ENCODE data around the gene PHACTR1.

Gene PHACTR1

GRCh38 chr6:12931639-12932038 is 215.1 kb downstream of the PHACTR1 start:
- TF ChIP-seq, protein P1, sequence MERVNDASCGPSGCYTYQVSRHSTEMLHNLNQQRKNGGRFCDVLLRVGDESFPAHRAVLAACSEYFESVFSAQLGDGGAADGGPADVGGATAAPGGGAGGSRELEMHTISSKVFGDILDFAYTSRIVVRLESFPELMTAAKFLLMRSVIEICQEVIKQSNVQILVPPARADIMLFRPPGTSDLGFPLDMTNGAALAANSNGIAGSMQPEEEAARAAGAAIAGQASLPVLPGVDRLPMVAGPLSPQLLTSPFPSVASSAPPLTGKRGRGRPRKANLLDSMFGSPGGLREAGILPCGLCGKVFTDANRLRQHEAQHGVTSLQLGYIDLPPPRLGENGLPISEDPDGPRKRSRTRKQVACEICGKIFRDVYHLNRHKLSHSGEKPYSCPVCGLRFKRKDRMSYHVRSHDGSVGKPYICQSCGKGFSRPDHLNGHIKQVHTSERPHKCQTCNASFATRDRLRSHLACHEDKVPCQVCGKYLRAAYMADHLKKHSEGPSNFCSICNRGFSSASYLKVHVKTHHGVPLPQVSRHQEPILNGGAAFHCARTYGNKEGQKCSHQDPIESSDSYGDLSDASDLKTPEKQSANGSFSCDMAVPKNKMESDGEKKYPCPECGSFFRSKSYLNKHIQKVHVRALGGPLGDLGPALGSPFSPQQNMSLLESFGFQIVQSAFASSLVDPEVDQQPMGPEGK (CRISPR knock-in tag; IDR thresholded peaks at IDR 0.05; ENCODE audit: borderline replicate concordance): no peak
- TF ChIP-seq ZC3H10 (CRISPR knock-in tag; IDR thresholded peaks at IDR 0.05) (no peak), ZFP30 (CRISPR knock-in tag; IDR thresholded peaks at IDR 0.05) (no peak), ARNTL (CRISPR knock-in tag; IDR thresholded peaks at IDR 0.05; ENCODE audit: borderline replicate concordance, low read depth) (no peak), ZFP3 (CRISPR knock-in tag; IDR thresholded peaks at IDR 0.05) (no peak), TOX (CRISPR knock-in tag; IDR thresholded peaks at IDR 0.05; ENCODE audit: borderline replicate concordance) (no peak), ESRRG (CRISPR knock-in tag; IDR thresholded peaks at IDR 0.05) (no peak), GLIS3 (CRISPR knock-in tag; IDR thresholded peaks at IDR 0.05) (no peak), BACH2 (CRISPR knock-in tag; IDR thresholded peaks at IDR 0.05; ENCODE audit: borderline replicate concordance) (no peak), ZNF8 (CRISPR knock-in tag; IDR thresholded peaks at IDR 0.05) (no peak), ZNF70 (CRISPR knock-in tag; IDR thresholded peaks at IDR 0.05) (no peak), ZNF565 (CRISPR knock-in tag; conservative IDR thresholded peaks at IDR 0.05; ENCODE audit: low read depth) (no peak), TSHZ2 (CRISPR knock-in tag; IDR thresholded peaks at IDR 0.05) (no peak), CSDC2 (CRISPR knock-in tag; IDR thresholded peaks at IDR 0.05) (no peak)
- TF ChIP-seq, protein P2, sequence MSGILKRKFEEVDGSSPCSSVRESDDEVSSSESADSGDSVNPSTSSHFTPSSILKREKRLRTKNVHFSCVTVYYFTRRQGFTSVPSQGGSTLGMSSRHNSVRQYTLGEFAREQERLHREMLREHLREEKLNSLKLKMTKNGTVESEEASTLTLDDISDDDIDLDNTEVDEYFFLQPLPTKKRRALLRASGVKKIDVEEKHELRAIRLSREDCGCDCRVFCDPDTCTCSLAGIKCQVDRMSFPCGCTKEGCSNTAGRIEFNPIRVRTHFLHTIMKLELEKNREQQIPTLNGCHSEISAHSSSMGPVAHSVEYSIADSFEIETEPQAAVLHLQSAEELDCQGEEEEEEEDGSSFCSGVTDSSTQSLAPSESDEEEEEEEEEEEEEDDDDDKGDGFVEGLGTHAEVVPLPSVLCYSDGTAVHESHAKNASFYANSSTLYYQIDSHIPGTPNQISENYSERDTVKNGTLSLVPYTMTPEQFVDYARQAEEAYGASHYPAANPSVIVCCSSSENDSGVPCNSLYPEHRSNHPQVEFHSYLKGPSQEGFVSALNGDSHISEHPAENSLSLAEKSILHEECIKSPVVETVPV (CRISPR knock-in tag; IDR thresholded peaks at IDR 0.05): no peak
- TF ChIP-seq, protein P3, sequence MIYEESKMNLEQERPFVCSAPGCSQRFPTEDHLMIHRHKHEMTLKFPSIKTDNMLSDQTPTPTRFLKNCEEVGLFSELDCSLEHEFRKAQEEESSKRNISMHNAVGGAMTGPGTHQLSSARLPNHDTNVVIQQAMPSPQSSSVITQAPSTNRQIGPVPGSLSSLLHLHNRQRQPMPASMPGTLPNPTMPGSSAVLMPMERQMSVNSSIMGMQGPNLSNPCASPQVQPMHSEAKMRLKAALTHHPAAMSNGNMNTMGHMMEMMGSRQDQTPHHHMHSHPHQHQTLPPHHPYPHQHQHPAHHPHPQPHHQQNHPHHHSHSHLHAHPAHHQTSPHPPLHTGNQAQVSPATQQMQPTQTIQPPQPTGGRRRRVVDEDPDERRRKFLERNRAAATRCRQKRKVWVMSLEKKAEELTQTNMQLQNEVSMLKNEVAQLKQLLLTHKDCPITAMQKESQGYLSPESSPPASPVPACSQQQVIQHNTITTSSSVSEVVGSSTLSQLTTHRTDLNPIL (CRISPR knock-in tag; IDR thresholded peaks at IDR 0.05; ENCODE audit: low read depth): no peak
- TF ChIP-seq, protein P4, sequence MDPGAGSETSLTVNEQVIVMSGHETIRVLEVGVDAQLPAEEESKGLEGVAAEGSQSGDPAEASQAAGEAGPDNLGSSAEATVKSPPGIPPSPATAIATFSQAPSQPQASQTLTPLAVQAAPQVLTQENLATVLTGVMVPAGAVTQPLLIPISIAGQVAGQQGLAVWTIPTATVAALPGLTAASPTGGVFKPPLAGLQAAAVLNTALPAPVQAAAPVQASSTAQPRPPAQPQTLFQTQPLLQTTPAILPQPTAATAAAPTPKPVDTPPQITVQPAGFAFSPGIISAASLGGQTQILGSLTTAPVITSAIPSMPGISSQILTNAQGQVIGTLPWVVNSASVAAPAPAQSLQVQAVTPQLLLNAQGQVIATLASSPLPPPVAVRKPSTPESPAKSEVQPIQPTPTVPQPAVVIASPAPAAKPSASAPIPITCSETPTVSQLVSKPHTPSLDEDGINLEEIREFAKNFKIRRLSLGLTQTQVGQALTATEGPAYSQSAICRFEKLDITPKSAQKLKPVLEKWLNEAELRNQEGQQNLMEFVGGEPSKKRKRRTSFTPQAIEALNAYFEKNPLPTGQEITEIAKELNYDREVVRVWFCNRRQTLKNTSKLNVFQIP (CRISPR knock-in tag; IDR thresholded peaks at IDR 0.05; ENCODE audit: borderline replicate concordance, low read depth): no peak
- ATAC-seq: no peak

DNA sequence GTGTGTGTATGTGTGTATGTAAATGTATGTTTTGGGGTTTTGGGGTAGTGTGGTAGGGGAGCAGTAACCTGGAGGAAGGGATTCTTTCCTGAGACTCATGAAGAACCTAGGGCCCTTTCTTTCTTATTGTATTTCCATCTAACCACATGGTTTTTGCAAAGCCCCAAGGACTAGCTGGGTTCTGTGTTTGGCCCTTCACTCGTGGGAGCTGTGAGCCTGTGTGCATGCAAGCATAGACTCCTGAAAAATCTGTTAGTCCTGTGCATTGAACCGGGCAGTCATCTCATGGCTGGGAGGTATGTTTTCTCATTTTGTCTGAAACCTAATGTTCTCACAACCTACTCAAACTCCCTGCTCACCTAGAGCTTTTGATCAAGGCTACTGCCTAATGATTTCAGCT is 219.1 kb downstream of the PHACTR1 start:
- TF ChIP-seq TSHZ2 (CRISPR knock-in tag; IDR thresholded peaks at IDR 0.05): no peak
- TF ChIP-seq OSR1 (CRISPR knock-in tag; IDR thresholded peaks at IDR 0.05): no peak
- no peak for TF ChIP-seq BACH2 (CRISPR knock-in tag; IDR thresholded peaks at IDR 0.05; ENCODE audit: borderline replicate concordance)
- no peak for ATAC-seq

DNA sequence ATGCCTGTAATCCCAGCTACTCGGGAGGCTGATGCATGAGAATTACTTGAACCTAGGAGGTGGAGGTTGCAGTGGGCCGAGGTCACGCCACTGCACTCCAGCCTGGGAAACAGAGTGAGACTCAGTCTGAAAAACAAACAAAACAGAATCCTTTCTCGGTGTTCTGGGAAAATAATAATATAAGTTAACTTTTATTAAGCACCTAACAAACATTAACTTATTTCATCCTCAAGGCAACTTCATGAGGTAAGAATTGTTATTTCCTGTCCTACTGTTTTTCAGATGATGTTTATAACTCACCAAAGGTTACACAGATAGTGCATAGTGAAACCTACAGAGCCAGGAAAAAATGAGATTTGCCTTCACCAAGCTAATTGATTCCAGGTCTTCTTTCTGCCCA is 221.4 kb downstream of the PHACTR1 start:
- no peak for ATAC-seq
- no peak for TF ChIP-seq TSHZ2 (CRISPR knock-in tag; IDR thresholded peaks at IDR 0.05)
- TF ChIP-seq ARNTL (CRISPR knock-in tag; IDR thresholded peaks at IDR 0.05; ENCODE audit: borderline replicate concordance, low read depth): no peak
- TF ChIP-seq CSDC2 (CRISPR knock-in tag; IDR thresholded peaks at IDR 0.05): no peak
- TF ChIP-seq, protein P4 (CRISPR knock-in tag; IDR thresholded peaks at IDR 0.05; ENCODE audit: borderline replicate concordance, low read depth): no peak
- TF ChIP-seq ISL1 (CRISPR knock-in tag; IDR thresholded peaks at IDR 0.05): no peak
- TF ChIP-seq GLIS3 (CRISPR knock-in tag; IDR thresholded peaks at IDR 0.05): no peak
- TF ChIP-seq OSR1 (CRISPR knock-in tag; IDR thresholded peaks at IDR 0.05): no peak
- TF ChIP-seq ZNF565 (CRISPR knock-in tag; conservative IDR thresholded peaks at IDR 0.05; ENCODE audit: low read depth): no peak
- TF ChIP-seq ZNF70 (CRISPR knock-in tag; IDR thresholded peaks at IDR 0.05): no peak
- no peak for TF ChIP-seq ZFP3 (CRISPR knock-in tag; IDR thresholded peaks at IDR 0.05)
- no peak for TF ChIP-seq ZFP30 (CRISPR knock-in tag; IDR thresholded peaks at IDR 0.05)
- no peak for TF ChIP-seq RARB (CRISPR knock-in tag; IDR thresholded peaks at IDR 0.05)

Measured in SK-N-SH treated with all-trans-retinoic acid at 6 μM for 48 hours (cell line).